Measurements from ENCODE around the gene SLC22A7. TPM values are rescaled to one million over a fixed set of nuclear protein-coding genes. Genes with fewer than 3 reads are reported as not detected.

The SLC22A7 gene
- total RNA-seq, 1 experiment from 2014 or later: not detected

DNA sequence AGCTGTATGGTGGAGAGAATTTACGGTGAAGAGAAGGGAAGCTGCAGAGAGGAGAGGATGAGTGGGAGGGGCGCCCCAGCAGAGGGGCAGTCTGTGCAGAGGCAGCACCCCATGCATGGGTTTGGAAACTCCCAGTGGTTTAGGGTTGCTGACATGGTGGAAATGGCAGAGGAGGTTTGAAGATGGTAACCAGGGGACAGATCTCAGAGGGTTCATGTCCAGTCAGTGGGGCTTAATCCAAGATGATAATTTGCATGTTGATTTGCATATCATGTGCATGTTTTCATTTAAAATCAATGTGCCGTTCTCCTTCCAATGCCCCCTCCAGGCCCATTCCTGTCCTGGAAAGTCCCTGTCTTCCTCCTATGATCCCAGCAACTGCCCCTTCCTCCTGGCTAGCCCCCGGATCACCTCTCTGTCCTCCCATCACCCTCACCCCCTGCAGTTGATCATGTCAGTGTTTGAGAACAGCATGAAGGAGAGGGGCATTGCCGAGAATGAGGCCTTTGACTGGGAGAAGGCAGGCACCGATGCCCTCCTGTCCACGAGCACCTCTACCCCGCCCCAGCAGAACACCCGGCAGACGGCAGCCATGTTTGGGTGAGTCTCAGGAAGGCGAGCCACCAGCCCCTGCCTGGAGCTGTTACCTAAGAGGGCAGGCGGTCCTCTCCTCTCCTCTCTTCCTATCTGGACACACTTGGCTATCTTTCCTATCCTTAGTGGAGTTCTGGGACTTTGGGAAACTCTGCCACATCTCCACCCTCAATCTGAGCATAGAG lies 40.5 kb upstream of the SLC22A7 start:
- no peak overlapping the region for H2BK15ac ChIP-seq (ENCODE audit: low read depth, low read length)
- no peak overlapping the region for H3K27ac ChIP-seq (ENCODE audit: insufficient read length, low read depth, low read length)
- no peak overlapping the region for H2BK12ac ChIP-seq (ENCODE audit: insufficient read length, low read depth, low read length)
- H3T11ph ChIP-seq (ENCODE audit: low read length): no peak overlapping the region
- no peaks in the 10 kb centered on the region for H3K79me2 ChIP-seq (ENCODE audit: insufficient read depth, low read length)
- no peak overlapping the region for H2BK120ac ChIP-seq (ENCODE audit: low read depth, low read length, poor library complexity, severe bottlenecking)
- no peak overlapping the region for H2BK20ac ChIP-seq (ENCODE audit: low read depth, low read length, poor library complexity, severe bottlenecking)
- H4K20me1 ChIP-seq (ENCODE audit: control insufficient read depth, insufficient read depth, insufficient read length): no peaks in the 10 kb centered on the region
- DNase-seq: peak; percentile 30
- WGBS (ENCODE audit: extremely low coverage, insufficient read length, low lambda C conversion rate): no CpG with 5 or more reads among the region's 12 CpGs
- no peak overlapping the region for H2AFZ ChIP-seq (ENCODE audit: low read length)
- Mint-ChIP-seq H3K36me3 (ENCODE audit: insufficient read depth in 1 of 3, low read depth in 3 of 3) (no peaks in the 10 kb centered on the region; a peak in 1 of 7 replicates), H3K4me1 (peaks cover 10 to 16% of the 10 kb centered on the region in 2 experiments), H3K9me3 (no peaks in the 10 kb centered on the region; a peak in 1 of 5 replicates), H3K27me3 (ENCODE audit: low read depth) (peaks cover 4% of the 10 kb centered on the region), H3K4me3 (no peak overlapping the region), H3K27ac (no peak overlapping the region)
- no peaks in the 10 kb centered on the region for H3K9me3 ChIP-seq (ENCODE audit: control insufficient read depth, low read depth, low read length)
- H3K23me2 ChIP-seq (ENCODE audit: insufficient read length, low read depth, low read length, poor library complexity, severe bottlenecking): no peaks in the 10 kb centered on the region
- H3K18ac ChIP-seq (ENCODE audit: insufficient read length, low read depth, low read length): no peak overlapping the region
- H3K9ac ChIP-seq (ENCODE audit: extremely low read depth, insufficient read length, low read length): no peak overlapping the region
- no peak overlapping the region for H4K5ac ChIP-seq (ENCODE audit: insufficient read length, low read depth, low read length)
- H4K91ac ChIP-seq (ENCODE audit: insufficient read length, low read depth, low read length): no peak overlapping the region
- no peak overlapping the region for H3K14ac ChIP-seq (ENCODE audit: insufficient read depth, low read length)
- no peaks in the 10 kb centered on the region for H3K4me1 ChIP-seq (ENCODE audit: insufficient read depth, low read length)
- no peak overlapping the region for H2BK5ac ChIP-seq (ENCODE audit: insufficient read length, low read length)
- H2AK5ac ChIP-seq (ENCODE audit: insufficient read length, low read length): no peak overlapping the region
- H3K4ac ChIP-seq (ENCODE audit: low read depth, low read length): no peak overlapping the region
- H3K56ac ChIP-seq (ENCODE audit: insufficient read length, low read depth, low read length): no peak overlapping the region
- H3K27me3 ChIP-seq (ENCODE audit: insufficient read depth, low read length): no peaks in the 10 kb centered on the region
- H3K23ac ChIP-seq (ENCODE audit: insufficient read length, low read depth, low read length): no peak overlapping the region
- no peaks in the 10 kb centered on the region for H3K79me1 ChIP-seq (ENCODE audit: insufficient read depth, low read depth, low read length, poor library complexity, severe bottlenecking)
- TF ChIP-seq, protein P1, sequence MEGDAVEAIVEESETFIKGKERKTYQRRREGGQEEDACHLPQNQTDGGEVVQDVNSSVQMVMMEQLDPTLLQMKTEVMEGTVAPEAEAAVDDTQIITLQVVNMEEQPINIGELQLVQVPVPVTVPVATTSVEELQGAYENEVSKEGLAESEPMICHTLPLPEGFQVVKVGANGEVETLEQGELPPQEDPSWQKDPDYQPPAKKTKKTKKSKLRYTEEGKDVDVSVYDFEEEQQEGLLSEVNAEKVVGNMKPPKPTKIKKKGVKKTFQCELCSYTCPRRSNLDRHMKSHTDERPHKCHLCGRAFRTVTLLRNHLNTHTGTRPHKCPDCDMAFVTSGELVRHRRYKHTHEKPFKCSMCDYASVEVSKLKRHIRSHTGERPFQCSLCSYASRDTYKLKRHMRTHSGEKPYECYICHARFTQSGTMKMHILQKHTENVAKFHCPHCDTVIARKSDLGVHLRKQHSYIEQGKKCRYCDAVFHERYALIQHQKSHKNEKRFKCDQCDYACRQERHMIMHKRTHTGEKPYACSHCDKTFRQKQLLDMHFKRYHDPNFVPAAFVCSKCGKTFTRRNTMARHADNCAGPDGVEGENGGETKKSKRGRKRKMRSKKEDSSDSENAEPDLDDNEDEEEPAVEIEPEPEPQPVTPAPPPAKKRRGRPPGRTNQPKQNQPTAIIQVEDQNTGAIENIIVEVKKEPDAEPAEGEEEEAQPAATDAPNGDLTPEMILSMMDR (conservative IDR thresholded peaks at IDR 0.05): no peak
- no peak overlapping the region for H3K4me2 ChIP-seq (ENCODE audit: insufficient read depth, insufficient read length, low read length)
- H4K8ac ChIP-seq (replicated peaks; ENCODE audit: insufficient read length, low read depth, low read length): no peak overlapping the region

Data from H9 (cell line).